GM21723 (cell line): ENCODE measurements around the gene NTSR1.

Experiments
- ATAC-seq: cut with Tn5 transposase; IDR thresholded peaks from one replicate; pipeline ENCODE4 v1.9.1; 2021; ENCODE audit warnings: mild to moderate bottlenecking, moderate library complexity; ENCODE audit not compliant: unreplicated experiment

Gene NTSR1

GRCh38 chr20:62811720-62812119, 103.1 kb downstream of the NTSR1 start:
- ATAC-seq: no peak
